GM12878 (cell line): ENCODE data around the gene SLC6A8. TPM values are rescaled to one million over a fixed set of nuclear protein-coding genes. Genes with fewer than 3 reads are reported as not detected.

ENCODE experiments used
- ATAC-seq: fragments of 200-7000 bp; cut with Tn5 transposase; 3 replicates; pipeline ENCODE4 v1.9.1; 2020; ENCODE audit warnings: mild to moderate bottlenecking, moderate library complexity
- BruUV-seq: library from RNA; stranded (reverse); fragments of 400-500 nt; replicated peaks from 2 replicates; lab custom pipeline; 2021; lab: Mats Ljungman, UMichigan
- CTCF ChIA-PET: fragments of 300-600 bp; sonication (Branson Sonifier 250); formaldehyde crosslinking; extraction: SDS; loops from one replicate; lab custom pipeline; 2021; ENCODE audit warnings: inconsistent platforms; lab: Yijun Ruan, JAX
- POLR2A ChIA-PET: fragments of 350-600 bp; formaldehyde crosslinking; extraction: SDS; loops from one replicate; lab custom pipeline; 2021; ENCODE audit warnings: inconsistent platforms; lab: Charles Lee
- RAD21 ChIA-PET: fragments of 300-600 bp; sonication (Branson Sonifier 250); formaldehyde crosslinking; loops from one replicate; lab custom pipeline; 2023; ENCODE audit warnings: antibody characterized with exemption; ENCODE audit not compliant: unreplicated experiment; lab: Charles Lee
- SMC1A ChIA-PET: fragments of 300-600 bp; sonication (Branson Sonifier 250); formaldehyde crosslinking; loops from one replicate; lab custom pipeline; 2023; ENCODE audit not compliant: unreplicated experiment, uncharacterized antibody; lab: Charles Lee
- DNase-seq: peaks from one replicate; pipeline ENCODE4 v3.0.0-alpha.2; 2011; ENCODE audit warnings: low read depth, low spot score
- FAIRE-seq: peaks from 3 replicates; lab custom pipeline; 2011; peaks lifted over from hg19 to GRCh38; lab: Jason Lieb, UNC
- H2AFZ ChIP-seq: 2 replicates; pipeline ENCODE4 v1.6.0; 2011; ENCODE audit warnings: low read depth, low read length, control low read depth; ENCODE audit not compliant: control insufficient read depth
- H3K27ac ChIP-seq: 2 replicates; pipeline ENCODE4 v1.5.1; 2011; ENCODE audit warnings: control low read depth; ENCODE audit not compliant: control insufficient read depth, insufficient read depth
- H3K27me3 ChIP-seq, 2 experiments: replicated peaks in 1 of 2; 2 replicates each; pipeline versions ENCODE4 v1.6.0 to v1.6.1; 2011; ENCODE audit warnings: low read length in 1 of 2; ENCODE audit not compliant: control insufficient read depth in 2 of 2, insufficient read depth in 2 of 2
- H3K36me3 ChIP-seq, 2 experiments: 2 replicates each; pipeline ENCODE4 v1.5.1; 2011; ENCODE audit warnings: low read length in 1 of 2; ENCODE audit not compliant: control insufficient read depth in 2 of 2, insufficient read depth in 2 of 2
- H3K4me1 ChIP-seq: 2 replicates; pipeline ENCODE4 v1.6.1; 2011; ENCODE audit warnings: mild to moderate bottlenecking, low read length, moderate library complexity, mixed read lengths; ENCODE audit not compliant: control insufficient read depth, insufficient read depth
- H3K4me2 ChIP-seq: 2 replicates; pipeline ENCODE4 v1.6.0; 2011; ENCODE audit warnings: control low read depth; ENCODE audit not compliant: control insufficient read depth, insufficient read depth
- H3K4me3 ChIP-seq: fragments of 200-600 bp; sonication (generic); 2 replicates; pipeline ENCODE4 v1.5.1; 2016
- H3K79me2 ChIP-seq: 2 replicates; pipeline ENCODE4 v1.6.0; 2011; ENCODE audit warnings: low read length; ENCODE audit not compliant: control insufficient read depth, insufficient read depth
- H3K9ac ChIP-seq: 2 replicates; pipeline ENCODE4 v1.8.0; 2011; ENCODE audit warnings: low read length, control low read depth, mixed read lengths; ENCODE audit not compliant: control insufficient read depth, insufficient read depth
- H3K9me3 ChIP-seq: replicated peaks from 3 replicates; pipeline ENCODE4 v1.5.1; 2011; ENCODE audit warnings: mild to moderate bottlenecking, low read length; ENCODE audit not compliant: control insufficient read depth, insufficient read depth
- H4K20me1 ChIP-seq: 2 replicates; pipeline ENCODE4 v1.6.0; 2011; ENCODE audit not compliant: control insufficient read depth, insufficient read depth
- ATF2 ChIP-seq: IDR thresholded peaks from 2 replicates; pipeline ENCODE4 v1.6.1; 2012; ENCODE audit warnings: low read length, inconsistent platforms
- HDGF ChIP-seq: fragments of 450-650 bp; IDR thresholded peaks from 2 replicates; pipeline ENCODE4 v1.6.1; 2016; ENCODE audit warnings: antibody characterized with exemption
- IRF4 ChIP-seq: IDR thresholded peaks from 2 replicates; pipeline ENCODE4 v1.6.1; 2011; ENCODE audit warnings: low read depth, low read length
- NBN ChIP-seq: fragments of 450-650 bp; IDR thresholded peaks from 2 replicates; pipeline ENCODE4 v1.6.1; 2016
- NFYA ChIP-seq: IDR thresholded peaks from 2 replicates; pipeline ENCODE4 v1.6.1; 2011; ENCODE audit warnings: low read depth, mild to moderate bottlenecking, low read length, improper control_type of control experiment, borderline replicate concordance
- POLR2AphosphoS2 ChIP-seq: IDR thresholded peaks from 2 replicates; pipeline ENCODE4 v1.6.1; 2011; ENCODE audit warnings: low read depth, mild to moderate bottlenecking, low read length, improper control_type of control experiment, moderate library complexity
- SKIL ChIP-seq: fragments of 450-650 bp; IDR thresholded peaks from 2 replicates; pipeline ENCODE4 v1.6.1; 2017; ENCODE audit warnings: mild to moderate bottlenecking, low read depth, inconsistent platforms; ENCODE audit not compliant: poor library complexity, severe bottlenecking
- WGBS: methylation state at CpG from one replicate; pipeline ENCODE4 v1.1.6; 2016; ENCODE audit warnings: low lambda C conversion rate; ENCODE audit not compliant: insufficient replicate concordance, insufficient coverage; ENCODE audit errors: missing lambda C conversion rate; 5-methylcytosine and 5-hydroxymethylcytosine counted together
- in situ Hi-C: fragments of 300-500 bp; cut with MboI; formaldehyde crosslinking; loops from 9 replicates; pipeline ENCODE4 v1.14.3; 2018; ENCODE audit warnings: mixed read lengths
- intact Hi-C: fragments of 100-400 bp; cut with micrococcal nuclease; formaldehyde crosslinking; loops from one replicate; pipeline ENCODE4 v1.14.2; 2022; ENCODE audit not compliant: unreplicated experiment
- polyA plus RNA-seq, 11 experiments: library from polyadenylated mRNA; depleted of rRNA in 4 of 11; unstranded in 6 of 11; stranded (reverse) in 5 of 11; fragments of >200 nt; fragmentation: Nextera tagmentation in 4 of 11; fragmentation: Illumina TruSeq in 1 of 11; extraction: Ambion mirVana in 4 of 11; extraction: Trizol in 1 of 11; gene quantifications; 1 replicate in 1 of 11; 2 replicates in 10 of 11; pipeline versions ENCODE4 v1.2.1 to v1.2.3, GENCODE V29; 2011 to 2016; ENCODE audit warnings: inconsistent platforms in 2 of 11, missing spikeins in 2 of 11, low read depth in 1 of 11
- total RNA-seq, 4 experiments: library from RNA; depleted of rRNA in 3 of 4; stranded (reverse); fragments of >200 nt in 3 of 4; fragmentation: Illumina TruSeq in 1 of 4; extraction: Trizol in 1 of 4; gene quantifications; 2 replicates each; pipeline versions ENCODE4 v1.2.1 to v1.2.3, GENCODE V29; 2013 to 2021

The SLC6A8 gene
- total and polyA plus RNA-seq, 10 of the 15 experiments (the other 5 are each of a cell fraction or from before 2014, with no cell fraction given): 0.01 to 0.72 (median 0.17) TPM; not detected in 6

- H3K79me2 ChIP-seq: no peaks in the 10 kb centered on the region
- in situ Hi-C loops: no loop called here
- TF ChIP-seq HDGF (no peak), IRF4 (no peak), NBN (no peak), POLR2AphosphoS2 (no peak), ATF2 (no peak), SKIL (no peak), NFYA (no peak)
- TF ChIP-seq, all 136 proteins: peak for 0
- Histone ChIP-seq H3K4me3 (no peak overlapping the region), H3K9me3 (no peaks in the 10 kb centered on the region), H4K20me1 (no peaks in the 10 kb centered on the region), H3K4me1 (no peaks in the 10 kb centered on the region), H2AFZ (no peak overlapping the region), H3K36me3 (no peaks in the 10 kb centered on the region; a peak in 2 of 4 replicates), H3K4me2 (no peak overlapping the region), H3K27ac (no peak overlapping the region), H3K27me3 (no peaks in the 10 kb centered on the region), H3K9ac (no peak overlapping the region)
- DNase-seq (no peak), ATAC-seq (no peak), FAIRE-seq (no peak)
- ChIA-PET SMC1A (no interaction called here), CTCF (no interaction called here), POLR2A (interaction anchor here (0.6 kb wide), 1 partner anchor 14 kb away, joined by 3 read pairs; no protein-coding TSS in a partner anchor), RAD21 (no interaction called here)
- WGBS: 79% methylated on average over 8 of the region's 9 CpGs
- intact Hi-C loops: no loop called here
- no TSS peak for BruUV-seq
Observed at GRCh38 chrX:153706799-153707198, 19.1 kb downstream of the SLC6A8 start.
